GM23338 (cell line): ENCODE measurements around the gene GRM4. TPM values are rescaled to one million over a fixed set of nuclear protein-coding genes. Genes with fewer than 3 reads are reported as not detected.

Experiments
- ATAC-seq: fragments of 200-7000 bp; cut with Tn5 transposase; 3 replicates; pipeline ENCODE4 v1.9.1; 2020
- DNase-seq: peaks from one replicate; pipeline ENCODE4 v3.0.0-alpha.2; 2015; ENCODE audit warnings: low spot score
- H2AFZ ChIP-seq: fragments of 200-600 bp; sonication (generic); 2 replicates; pipeline ENCODE4 v1.8.0; 2016; ENCODE audit warnings: antibody characterized with exemption, mild to moderate bottlenecking, moderate library complexity
- H3F3A ChIP-seq: fragments of 200-600 bp; sonication (generic); replicated peaks from 2 replicates; pipeline ENCODE4 v1.8.0; 2017; ENCODE audit warnings: antibody characterized with exemption, mixed run types, low read depth
- H3K27ac ChIP-seq: fragments of 200-600 bp; sonication (generic); 2 replicates; pipeline ENCODE4 v1.6.1; 2016; ENCODE audit warnings: low read depth
- H3K27me3 ChIP-seq: fragments of 200-600 bp; sonication (generic); 2 replicates; pipeline ENCODE4 v1.8.0; 2016; ENCODE audit warnings: mild to moderate bottlenecking, mixed run types, moderate library complexity; ENCODE audit not compliant: insufficient read depth
- H3K36me3 ChIP-seq: fragments of 200-600 bp; sonication (generic); 2 replicates; pipeline ENCODE4 v1.8.0; 2016; ENCODE audit warnings: mild to moderate bottlenecking; ENCODE audit not compliant: insufficient read depth
- H3K4me1 ChIP-seq: fragments of 200-600 bp; sonication (generic); 2 replicates; pipeline ENCODE4 v1.8.0; 2016; ENCODE audit warnings: mild to moderate bottlenecking, moderate library complexity; ENCODE audit not compliant: insufficient read depth
- H3K4me2 ChIP-seq: fragments of 200-600 bp; sonication (generic); 2 replicates; pipeline ENCODE4 v1.7.1; 2017; ENCODE audit warnings: mixed run types
- H3K4me3 ChIP-seq: fragments of 200-600 bp; sonication (generic); 2 replicates; pipeline ENCODE4 v1.6.1; 2016; ENCODE audit warnings: mixed run types
- H3K79me2 ChIP-seq: fragments of 200-600 bp; sonication (generic); replicated peaks from 2 replicates; pipeline ENCODE4 v1.8.0; 2017; ENCODE audit warnings: mild to moderate bottlenecking; ENCODE audit not compliant: insufficient read depth
- H3K9me2 ChIP-seq: fragments of 200-600 bp; sonication (generic); 2 replicates; pipeline ENCODE4 v1.8.0; 2017; ENCODE audit not compliant: insufficient read depth
- H4K20me1 ChIP-seq: fragments of 200-600 bp; sonication (generic); replicated peaks from 2 replicates; pipeline ENCODE4 v1.8.0; 2017; ENCODE audit warnings: mild to moderate bottlenecking; ENCODE audit not compliant: insufficient read depth
- H3K27ac Mint-ChIP-seq: 2 replicates; pipeline ENCODE4 v1.8.0; 2020; ENCODE audit warnings: inconsistent platforms, mild to moderate bottlenecking, moderate library complexity, mixed read lengths
- H3K27me3 Mint-ChIP-seq: 3 replicates; pipeline ENCODE4 v1.8.0; 2022; ENCODE audit warnings: low read depth, mild to moderate bottlenecking, moderate library complexity, mixed read lengths, inconsistent platforms; ENCODE audit not compliant: insufficient read depth, poor library complexity
- H3K36me3 Mint-ChIP-seq: 3 replicates; pipeline ENCODE4 v1.8.0; 2021; ENCODE audit warnings: low read depth, mild to moderate bottlenecking, inconsistent platforms, moderate library complexity, mixed read lengths
- H3K4me1 Mint-ChIP-seq: 3 replicates; pipeline ENCODE4 v1.8.0; 2020; ENCODE audit warnings: mild to moderate bottlenecking, inconsistent platforms, mixed read lengths
- H3K4me3 Mint-ChIP-seq: 3 replicates; pipeline ENCODE4 v1.8.0; 2021; ENCODE audit warnings: moderate library complexity, mild to moderate bottlenecking, inconsistent platforms, mixed read lengths
- H3K9me3 Mint-ChIP-seq: 3 replicates; pipeline ENCODE4 v1.8.0; 2020; ENCODE audit warnings: moderate library complexity, mild to moderate bottlenecking, inconsistent platforms, mixed read lengths
- CREB1 ChIP-seq: fragments of 250-450 bp; sonication (Bioruptor Pico); IDR thresholded peaks from 2 replicates; pipeline ENCODE4 v1.5.0; 2020; ENCODE audit warnings: low read depth, mild to moderate bottlenecking, moderate library complexity
- EZH2 ChIP-seq: fragments of 200-600 bp; sonication (generic); IDR thresholded peaks from one replicate; pipeline ENCODE4 v1.8.0; 2017; ENCODE audit warnings: antibody characterized with exemption, mild to moderate bottlenecking, low read depth; ENCODE audit not compliant: unreplicated experiment
- EZH2phosphoT487 ChIP-seq: fragments of 200-600 bp; sonication (generic); IDR thresholded peaks from one replicate; pipeline ENCODE4 v1.8.1; 2018; ENCODE audit warnings: antibody characterized with exemption; ENCODE audit not compliant: unreplicated experiment
- JUNB ChIP-seq: IDR thresholded peaks from one replicate; pipeline ENCODE4 v1.6.1; 2016; ENCODE audit warnings: antibody characterized with exemption; ENCODE audit not compliant: unreplicated experiment
- NANOG ChIP-seq: IDR thresholded peaks from 2 replicates; pipeline ENCODE4 v1.6.1; 2016; ENCODE audit warnings: antibody characterized with exemption, borderline replicate concordance
- REST ChIP-seq: IDR thresholded peaks from one replicate; pipeline ENCODE4 v1.6.1; 2018; ENCODE audit warnings: antibody characterized with exemption; ENCODE audit not compliant: unreplicated experiment
- STAT1 ChIP-seq: IDR thresholded peaks from one replicate; pipeline ENCODE4 v1.6.1; 2016; ENCODE audit warnings: antibody characterized with exemption; ENCODE audit not compliant: unreplicated experiment
- ZNF114 ChIP-seq: fragments of 250-450 bp; sonication (Bioruptor Pico); IDR thresholded peaks from 2 replicates; pipeline ENCODE4 v1.5.0; 2020; ENCODE audit warnings: mild to moderate bottlenecking, moderate library complexity
- ZNF331 ChIP-seq: fragments of 250-450 bp; sonication (Bioruptor Pico); IDR thresholded peaks from 2 replicates; pipeline ENCODE4 v1.5.0; 2020; ENCODE audit warnings: low read depth, mild to moderate bottlenecking, moderate library complexity
- ZNF462 ChIP-seq: fragments of 250-450 bp; sonication (Bioruptor Pico); IDR thresholded peaks from 2 replicates; pipeline ENCODE4 v1.5.0; 2020; ENCODE audit warnings: mild to moderate bottlenecking, moderate library complexity
- polyA plus RNA-seq: library from polyadenylated mRNA; unstranded; fragments of >200 nt; fragmentation: Nextera tagmentation; extraction: Ambion mirVana; gene quantifications from 2 replicates; pipeline ENCODE4 v1.2.1, GENCODE V29; 2016
- total RNA-seq: library from RNA; depleted of rRNA; stranded (reverse); fragments of >200 nt; shearing (Covaris generic); gene quantifications from 2 replicates; pipeline ENCODE4 v1.2.3, GENCODE V29; 2014
- TF ChIP-seq, protein P1 (sequence below), 2 experiments: fragments of 200-600 bp in 1 of 2; sonication (generic) in 1 of 2; conservative IDR thresholded peaks; 2 replicates each; pipeline versions ENCODE4 v1.5.1 to v1.6.1; 2016 to 2017; ENCODE audit warnings: antibody characterized with exemption in 2 of 2, low read depth in 2 of 2, mild to moderate bottlenecking in 2 of 2, moderate library complexity in 1 of 2

GRM4 gene
- total and polyA plus RNA-seq, 2 experiments from 2014 or later = 7.0 to 30.6 TPM

GRCh38 chr6:33981421-33981820, 164.5 kb downstream of the GRM4 start (continued):
- TF ChIP-seq, protein P1, sequence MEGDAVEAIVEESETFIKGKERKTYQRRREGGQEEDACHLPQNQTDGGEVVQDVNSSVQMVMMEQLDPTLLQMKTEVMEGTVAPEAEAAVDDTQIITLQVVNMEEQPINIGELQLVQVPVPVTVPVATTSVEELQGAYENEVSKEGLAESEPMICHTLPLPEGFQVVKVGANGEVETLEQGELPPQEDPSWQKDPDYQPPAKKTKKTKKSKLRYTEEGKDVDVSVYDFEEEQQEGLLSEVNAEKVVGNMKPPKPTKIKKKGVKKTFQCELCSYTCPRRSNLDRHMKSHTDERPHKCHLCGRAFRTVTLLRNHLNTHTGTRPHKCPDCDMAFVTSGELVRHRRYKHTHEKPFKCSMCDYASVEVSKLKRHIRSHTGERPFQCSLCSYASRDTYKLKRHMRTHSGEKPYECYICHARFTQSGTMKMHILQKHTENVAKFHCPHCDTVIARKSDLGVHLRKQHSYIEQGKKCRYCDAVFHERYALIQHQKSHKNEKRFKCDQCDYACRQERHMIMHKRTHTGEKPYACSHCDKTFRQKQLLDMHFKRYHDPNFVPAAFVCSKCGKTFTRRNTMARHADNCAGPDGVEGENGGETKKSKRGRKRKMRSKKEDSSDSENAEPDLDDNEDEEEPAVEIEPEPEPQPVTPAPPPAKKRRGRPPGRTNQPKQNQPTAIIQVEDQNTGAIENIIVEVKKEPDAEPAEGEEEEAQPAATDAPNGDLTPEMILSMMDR (conservative IDR thresholded peaks at IDR 0.05; ENCODE audit: low read depth in 2 of 2) = no peak
- no peak for TF ChIP-seq EZH2phosphoT487
- TF ChIP-seq EZH2 = no peak
- no peak for TF ChIP-seq STAT1
- no peak for TF ChIP-seq CREB1 (CRISPR knock-in tag)
- TF ChIP-seq ZNF331 (CRISPR knock-in tag) = no peak
- no peak for TF ChIP-seq JUNB
- no peak for TF ChIP-seq NANOG
- TF ChIP-seq ZNF114 (CRISPR knock-in tag) = no peak

DNA sequence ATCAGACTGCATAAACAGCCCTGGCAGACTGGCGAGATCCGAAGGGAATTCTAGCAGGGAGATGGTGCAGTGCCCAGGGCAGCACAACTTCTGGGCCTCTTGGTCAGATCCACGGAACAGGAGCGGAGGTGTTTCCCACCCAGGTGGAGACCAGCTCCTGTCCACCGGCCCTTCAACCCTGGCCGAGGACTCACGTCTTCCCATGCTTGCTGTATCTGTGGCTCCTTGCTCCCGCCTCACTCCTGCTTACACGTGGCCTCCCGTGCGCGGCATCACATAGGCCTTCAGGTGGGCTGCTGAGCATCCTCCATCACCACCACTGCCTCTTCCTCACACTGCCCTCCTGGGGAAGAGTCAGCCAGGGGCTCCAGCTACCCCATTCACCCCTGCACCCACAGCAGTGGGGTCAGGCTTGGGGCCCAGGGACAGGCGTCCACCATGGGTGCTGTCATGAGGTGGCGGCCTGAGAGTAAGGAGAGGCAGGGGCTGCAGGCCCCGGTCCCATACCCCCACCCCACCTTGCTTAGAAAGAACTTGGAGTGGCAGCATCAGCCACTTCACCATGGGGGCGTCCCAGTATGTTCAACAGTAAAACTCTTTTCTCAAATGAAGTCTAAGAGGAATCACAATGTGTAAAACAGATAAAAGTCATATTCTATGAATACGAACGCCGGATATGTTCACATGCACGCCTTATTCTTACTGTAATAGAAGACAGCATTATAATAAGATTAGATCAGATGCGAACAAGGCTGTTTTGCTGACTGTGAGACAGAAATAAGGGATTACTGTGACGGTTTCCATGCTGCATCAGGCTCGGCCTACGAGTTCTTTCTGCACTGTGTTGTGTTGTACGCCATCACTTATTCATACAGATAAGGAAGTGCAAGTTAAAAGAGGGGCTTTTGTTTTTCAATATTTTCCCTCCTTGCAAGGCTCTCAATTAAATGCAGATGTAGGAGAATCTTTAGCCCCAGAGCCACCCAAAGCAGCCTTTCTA, 165.4 kb downstream of the GRM4 start:
- no peak overlapping the region for H3K4me2 ChIP-seq
- no peak overlapping the region for H2AFZ ChIP-seq
- no peaks in the 10 kb centered on the region for H3K9me2 ChIP-seq
- no peaks in the 10 kb centered on the region for H3K36me3 ChIP-seq
- Mint-ChIP-seq H3K27ac (no peak overlapping the region), H3K36me3 (no peaks in the 10 kb centered on the region), H3K4me1 (peaks cover 14% of the 10 kb centered on the region; the same call in 2 of the 3 replicates), H3K4me3 (no peak overlapping the region), H3K9me3 (no peaks in the 10 kb centered on the region), H3K27me3 (peaks cover 26% of the 10 kb centered on the region)
- ATAC-seq (no peak), DNase-seq (no peak)
- no peaks in the 10 kb centered on the region; the same call in 1 of the 2 replicates for H3K4me1 ChIP-seq
- H3K4me3 ChIP-seq = no peak overlapping the region
- peaks cover 18% of the 10 kb centered on the region for H3K27me3 ChIP-seq
- H3K27ac ChIP-seq = no peak overlapping the region
- H3K79me2 ChIP-seq = no peaks in the 10 kb centered on the region
- H4K20me1 ChIP-seq = no peaks in the 10 kb centered on the region
- no peaks in the 10 kb centered on the region for H3F3A ChIP-seq
- TF ChIP-seq NANOG = no peak
- no peak for TF ChIP-seq STAT1
- no peak for TF ChIP-seq ZNF114 (CRISPR knock-in tag)
- TF ChIP-seq EZH2phosphoT487 = no peak
- no peak for TF ChIP-seq ZNF462 (CRISPR knock-in tag)
- no peak for TF ChIP-seq EZH2
- no peak for TF ChIP-seq REST
- no peak for TF ChIP-seq CREB1 (CRISPR knock-in tag)
